HG03066 (cell line): ENCODE data around the gene LSS.
"Not testable (repeated sequence)": the region's sequence is repeated elsewhere in the genome, so short reads cannot be mapped to it uniquely, and the experiment has no call there.

Experiments used
- ATAC-seq: cut with Tn5 transposase; IDR thresholded peaks from one replicate; pipeline ENCODE4 v1.9.1; 2021; ENCODE audit warnings: low read depth; ENCODE audit not compliant: unreplicated experiment

The LSS gene

GRCh38 chr21:46188226-46189212 lies 40.1 kb downstream of the LSS start:
- no peak for ATAC-seq

GRCh38 chr21:46187814-46188213 lies 40.8 kb downstream of the LSS start:
- ATAC-seq, result no peak

- no peak for ATAC-seq
Measured at GRCh38 chr21:46187261-46187660, 41.3 kb downstream of the LSS start.

GRCh38 chr21:46185716-46186115 lies 42.9 kb downstream of the LSS start:
- no peak for ATAC-seq

- ATAC-seq, result no peak
Measured at GRCh38 chr21:46184625-46185555, 43.7 kb downstream of the LSS start.

- ATAC-seq, result no peak
Measured at GRCh38 chr21:46183910-46184624, 44.5 kb downstream of the LSS start, which contains the start of gene SPATC1L. Gene SPATC1L, minus strand, starts transcription at chr21:46184459. Its CDS starts 1,643 bp downstream, at chr21:46182816.

GRCh38 chr21:46183337-46183909 lies 45.2 kb downstream of the LSS start:
- ATAC-seq, result not testable (repeated sequence)

GRCh38 chr21:46182548-46183336 lies 45.8 kb downstream of the LSS start:
- ATAC-seq, result no peak

GRCh38 chr21:46181953-46182547 lies 46.5 kb downstream of the LSS start:
- no peak for ATAC-seq

- ATAC-seq, result no peak
Measured at GRCh38 chr21:46181436-46181835, 47.1 kb downstream of the LSS start.

GRCh38 chr21:46180778-46181391 lies 47.7 kb downstream of the LSS start:
- ATAC-seq, result no peak

- ATAC-seq, result no peak
Measured at GRCh38 chr21:46180079-46180722, 48.4 kb downstream of the LSS start.

- ATAC-seq, result no peak
Measured at GRCh38 chr21:46179708-46180078, 48.9 kb downstream of the LSS start.

GRCh38 chr21:46178961-46179360 lies 49.6 kb downstream of the LSS start:
- no peak for ATAC-seq

- ATAC-seq, result not testable (repeated sequence)
Measured at GRCh38 chr21:46176443-46177129, 52.0 kb downstream of the LSS start.

GRCh38 chr21:46173573-46173972 lies 55.0 kb downstream of the LSS start:
- ATAC-seq, result no peak

GRCh38 chr21:46172863-46173528 lies 55.6 kb downstream of the LSS start:
- no peak for ATAC-seq
